HG03342 (cell line): ENCODE results near the gene SRA1.

Source experiments
- ATAC-seq: cut with Tn5 transposase; IDR thresholded peaks from one replicate; pipeline ENCODE4 v1.9.1; 2021; ENCODE audit warnings: mild to moderate bottlenecking, moderate library complexity; ENCODE audit not compliant: unreplicated experiment

The SRA1 gene

GRCh38 chr5:140551872-140552271 is 5.4 kb downstream of the SRA1 start:
- no peak for ATAC-seq

DNA sequence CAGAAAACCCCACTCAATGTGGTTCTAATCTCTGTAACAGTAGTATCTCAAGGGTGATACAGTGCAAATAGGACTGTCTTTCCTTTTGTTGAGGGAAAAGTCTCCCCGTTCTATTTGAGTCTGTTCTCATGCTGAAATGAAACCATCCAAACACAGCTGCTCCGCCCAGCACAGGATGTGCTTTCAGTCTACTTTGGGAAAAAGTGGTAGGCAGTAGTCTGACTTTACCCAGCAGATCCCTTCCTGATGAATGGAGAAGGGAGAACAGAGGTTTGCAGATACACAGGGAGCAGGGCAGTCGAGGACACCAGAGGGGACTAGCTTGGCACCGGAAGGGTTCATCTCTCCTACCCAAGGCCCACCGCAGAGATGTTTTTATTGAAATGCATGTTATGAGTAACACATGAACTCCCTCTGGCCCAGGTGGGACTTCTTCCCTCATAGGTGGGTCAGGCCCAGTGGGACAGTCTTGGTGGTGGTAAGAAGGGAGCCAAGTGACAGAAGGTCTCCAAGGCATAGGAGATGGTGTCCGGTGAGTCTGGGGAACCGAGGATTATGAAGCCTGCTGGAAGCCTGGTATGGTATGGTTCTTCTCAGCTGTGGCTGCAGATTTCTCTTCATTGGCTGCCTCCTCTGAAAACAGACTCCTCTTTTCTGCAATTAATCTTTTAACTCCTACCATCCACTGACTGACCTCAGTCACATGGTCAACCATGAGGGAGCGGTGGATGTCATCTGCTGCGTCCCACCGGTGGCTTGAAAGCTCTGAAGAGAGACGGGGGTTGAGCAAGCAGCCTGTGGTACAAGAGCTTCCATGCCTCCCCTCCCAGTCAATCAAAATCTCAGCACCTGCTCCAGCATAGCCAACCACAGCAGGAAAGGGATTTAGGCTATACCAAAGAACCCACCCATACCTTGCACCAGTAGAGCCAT is 6.9 kb downstream of the SRA1 start:
- no peak for ATAC-seq

DNA sequence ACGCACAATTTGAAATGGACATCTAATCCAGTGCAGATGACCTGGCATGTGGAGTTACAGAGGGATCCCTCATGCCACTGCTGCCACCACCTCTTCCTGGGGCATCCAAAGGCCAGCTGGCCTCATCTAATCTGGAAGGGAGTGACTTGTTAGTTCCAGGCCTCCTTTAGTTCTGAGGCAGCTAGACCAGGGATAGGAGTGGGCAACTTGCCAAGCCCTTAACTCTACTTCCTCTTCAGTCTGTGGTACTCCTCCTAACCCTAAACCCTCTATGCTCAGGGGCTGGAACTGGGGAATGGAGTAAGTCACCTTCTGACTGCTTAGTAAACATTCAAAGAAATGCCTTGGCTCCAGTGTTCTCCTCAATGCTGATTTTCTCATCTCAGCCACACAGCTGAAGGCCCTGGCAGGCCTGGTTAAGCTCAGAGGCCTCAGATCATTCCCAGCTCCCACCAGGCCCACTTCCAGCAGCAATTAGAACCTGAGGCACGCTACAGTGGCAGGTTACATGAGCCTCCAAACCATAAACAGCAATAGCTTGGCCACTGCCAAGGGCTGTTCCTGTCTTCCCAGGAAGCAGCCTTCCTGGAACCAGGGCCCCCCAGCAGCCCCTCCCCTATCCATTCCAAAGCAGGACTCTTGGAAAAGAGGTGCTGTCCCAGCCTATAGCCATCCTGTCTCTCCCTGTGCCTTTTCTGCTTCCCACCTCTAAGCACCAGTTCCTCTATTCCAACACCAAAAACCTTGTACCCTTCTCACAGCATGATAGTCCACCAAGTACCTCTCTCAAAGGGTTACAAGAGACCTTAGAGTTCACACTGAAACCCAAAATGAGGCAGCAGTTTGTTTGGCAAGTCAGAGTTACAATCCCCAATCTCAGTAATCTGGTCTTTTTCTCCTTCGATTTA is 7.8 kb downstream of the SRA1 start:
- ATAC-seq: no peak

GRCh38 chr5:140548791-140549190 is 8.5 kb downstream of the SRA1 start:
- ATAC-seq: no peak

GRCh38 chr5:140548300-140548688 is 9.0 kb downstream of the SRA1 start:
- ATAC-seq: no peak

DNA sequence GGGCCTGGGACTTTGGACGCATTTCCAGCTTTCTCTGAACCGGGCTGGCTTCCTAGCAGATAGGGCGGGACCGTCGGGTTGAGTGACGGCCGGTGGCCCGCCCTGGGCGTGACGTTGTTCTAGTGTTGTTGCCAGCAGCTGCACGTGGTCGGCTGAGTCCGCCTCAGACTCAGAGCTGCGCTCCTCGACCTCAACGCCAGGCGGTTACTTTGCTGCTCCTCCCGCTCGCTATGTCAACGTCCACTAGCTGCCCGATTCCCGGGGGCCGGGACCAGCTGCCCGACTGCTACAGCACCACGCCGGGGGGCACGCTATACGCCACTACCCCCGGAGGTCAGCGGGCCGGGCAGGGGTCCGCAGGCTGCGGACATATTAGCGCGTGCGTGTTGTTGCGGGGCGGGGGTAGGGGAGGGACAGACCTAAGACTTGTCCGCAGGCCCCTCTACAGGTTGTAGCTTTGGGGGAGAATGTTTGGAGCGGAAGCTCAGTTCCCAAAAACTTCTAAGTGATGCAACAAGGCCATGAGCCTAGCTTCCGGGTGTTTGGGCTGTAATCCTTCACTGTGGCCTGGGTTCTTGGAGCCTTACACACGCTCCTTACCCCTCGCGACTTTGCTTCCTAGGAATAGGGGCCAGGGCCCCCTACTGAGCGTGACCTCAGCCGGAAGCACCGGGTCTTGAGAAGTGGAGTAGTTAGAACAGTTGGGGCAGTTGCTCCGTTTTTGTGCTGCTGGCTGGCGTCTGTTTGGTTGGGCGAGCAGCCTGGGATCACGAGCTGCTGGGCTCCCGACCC is 9.6 kb downstream of the SRA1 start, which contains the start of gene EIF4EBP3:
Gene EIF4EBP3 (plus strand): TSS at position 155 of the 792 bp plus-strand sequence. CDS start 76 bp downstream, at position 231.
- ATAC-seq: peak; percentile 99

DNA sequence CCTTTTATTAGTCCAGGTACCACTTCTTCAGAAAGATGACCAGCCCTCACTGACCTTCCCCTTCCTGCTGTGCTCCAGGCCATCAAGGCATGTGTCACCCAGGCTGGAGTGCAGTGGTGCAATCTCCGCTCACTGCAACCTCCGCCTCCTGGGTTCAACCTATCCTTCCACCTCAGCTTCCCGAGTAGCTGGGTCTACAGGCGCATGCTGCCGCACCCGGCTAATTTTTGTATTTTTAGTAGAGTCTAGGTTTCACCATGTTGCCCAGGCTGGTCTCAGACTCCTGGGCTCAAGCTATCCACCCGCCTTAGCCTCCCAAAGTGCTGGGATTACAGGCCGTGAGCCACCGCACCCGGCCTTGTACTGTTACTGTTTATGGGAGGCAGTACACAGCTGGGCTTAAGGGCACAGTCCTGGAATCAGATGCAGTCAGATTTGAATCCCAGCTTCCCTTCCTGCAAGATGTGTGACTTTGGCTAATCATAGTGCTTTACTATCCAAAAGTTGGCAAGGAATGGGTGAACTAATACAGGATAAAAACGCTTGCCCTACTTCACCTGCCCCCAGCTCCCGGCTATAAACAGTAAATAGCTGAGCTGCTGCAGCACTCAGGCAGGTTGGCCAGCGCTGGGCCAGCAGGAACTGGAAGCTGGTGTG is 10.3 kb downstream of the SRA1 start:
- no peak for ATAC-seq

DNA sequence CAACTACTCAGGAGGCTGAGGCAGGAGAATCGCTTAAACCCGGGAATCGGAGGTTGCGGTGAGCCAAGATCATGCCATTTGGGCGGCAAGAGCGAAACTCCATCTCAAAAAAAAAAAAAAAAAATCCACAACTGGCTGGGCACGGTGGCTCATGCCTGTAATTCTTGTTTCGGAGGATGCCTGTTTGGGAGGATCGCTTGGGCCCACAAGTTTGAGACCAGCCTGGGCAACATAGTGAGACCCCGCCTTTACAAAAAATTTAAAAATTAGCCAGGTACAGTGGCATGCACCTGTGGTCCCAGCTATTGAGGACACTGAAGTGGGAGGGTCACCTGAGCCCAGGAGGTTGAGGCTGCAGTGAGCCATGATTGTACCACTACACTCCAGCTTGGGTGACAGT is 11.7 kb downstream of the SRA1 start:
- no peak for ATAC-seq

- no peak for ATAC-seq
Observed at GRCh38 chr5:140544986-140545385, 12.3 kb downstream of the SRA1 start.

DNA sequence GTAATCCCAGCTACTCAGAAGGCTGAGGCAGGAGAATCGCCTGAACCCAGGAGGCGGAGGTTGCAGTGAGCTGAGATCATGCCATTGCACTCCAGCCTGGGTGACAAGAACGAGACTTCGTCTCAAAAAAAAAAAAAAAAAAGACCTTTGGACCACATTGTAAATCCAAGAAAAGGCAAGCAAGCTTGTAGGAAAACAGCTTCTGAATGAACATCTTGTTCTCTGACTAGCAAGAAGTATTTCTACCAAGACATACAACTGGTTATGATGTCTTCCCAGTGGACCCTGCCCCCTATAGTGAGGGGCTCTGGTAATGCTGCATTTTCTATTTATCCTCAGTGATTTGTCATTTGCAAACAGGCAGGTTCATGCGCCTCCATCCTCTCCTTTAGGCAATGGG is 14.3 kb downstream of the SRA1 start:
- ATAC-seq: no peak

- no peak for ATAC-seq
Observed at GRCh38 chr5:140540227-140540626, 17.0 kb downstream of the SRA1 start.

GRCh38 chr5:140524003-140524402 is 33.3 kb downstream of the SRA1 start:
- ATAC-seq: no peak

- ATAC-seq: no peak
Observed at GRCh38 chr5:140513124-140513523, 44.1 kb downstream of the SRA1 start.

- ATAC-seq: no peak
Observed at GRCh38 chr5:140509898-140510297, 47.4 kb downstream of the SRA1 start.

DNA sequence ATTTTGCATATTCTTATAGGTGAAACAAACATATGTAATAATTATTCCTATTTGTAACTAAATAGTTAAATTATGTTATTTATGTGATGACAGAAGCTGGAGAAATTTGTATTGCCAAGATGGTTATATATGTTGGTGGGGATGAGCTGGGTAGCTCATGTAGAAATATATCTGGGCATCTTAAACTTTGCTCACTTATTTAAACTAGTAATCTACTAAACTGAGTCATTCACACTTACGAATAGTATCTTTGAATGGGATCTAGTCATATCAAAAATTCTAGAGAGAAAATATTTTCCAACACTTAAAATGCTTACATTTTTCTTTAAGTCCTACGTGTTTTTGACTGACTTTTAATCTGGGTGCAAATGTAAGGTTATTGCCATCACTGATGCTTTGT is 54.4 kb downstream of the SRA1 start:
- no peak for ATAC-seq
